HL-60/S4 treated with retinoic acid at 250 ng/mL for 4 days and 3 days (cell line): ENCODE measurements around the gene COPE.
"Not testable (repeated sequence)": the region's sequence is repeated elsewhere in the genome, so short reads cannot be mapped to it uniquely, and the experiment has no call there.

Experiments
- in situ Hi-C: fragments of 300-500 bp; cut with MboI; formaldehyde crosslinking; loops from 2 replicates; pipeline ENCODE4 v1.7.0; 2022; ENCODE audit warnings: low sequenced_read_pairs

The COPE gene

DNA sequence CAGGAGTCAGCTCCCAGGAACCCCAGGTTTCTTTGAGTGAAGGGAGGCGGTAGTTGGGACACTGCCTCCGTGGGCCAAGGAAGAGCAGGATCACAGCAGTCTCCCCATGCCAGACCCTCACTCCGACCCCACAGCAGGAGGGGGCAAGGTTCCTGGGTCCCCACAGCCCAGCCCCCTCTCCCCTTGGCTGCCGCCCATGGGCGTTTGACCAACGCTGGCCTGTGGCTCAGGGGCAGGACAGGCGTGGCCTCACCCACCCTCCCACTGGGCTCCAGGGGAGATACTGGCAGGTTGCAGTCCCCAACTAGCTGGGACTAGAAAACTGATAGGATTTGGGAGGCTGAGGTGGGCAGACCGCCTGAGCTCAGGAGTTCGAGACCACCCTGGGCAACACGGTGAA lies 9.2 kb downstream of the COPE start:
- in situ Hi-C loops: no loop called here

DNA sequence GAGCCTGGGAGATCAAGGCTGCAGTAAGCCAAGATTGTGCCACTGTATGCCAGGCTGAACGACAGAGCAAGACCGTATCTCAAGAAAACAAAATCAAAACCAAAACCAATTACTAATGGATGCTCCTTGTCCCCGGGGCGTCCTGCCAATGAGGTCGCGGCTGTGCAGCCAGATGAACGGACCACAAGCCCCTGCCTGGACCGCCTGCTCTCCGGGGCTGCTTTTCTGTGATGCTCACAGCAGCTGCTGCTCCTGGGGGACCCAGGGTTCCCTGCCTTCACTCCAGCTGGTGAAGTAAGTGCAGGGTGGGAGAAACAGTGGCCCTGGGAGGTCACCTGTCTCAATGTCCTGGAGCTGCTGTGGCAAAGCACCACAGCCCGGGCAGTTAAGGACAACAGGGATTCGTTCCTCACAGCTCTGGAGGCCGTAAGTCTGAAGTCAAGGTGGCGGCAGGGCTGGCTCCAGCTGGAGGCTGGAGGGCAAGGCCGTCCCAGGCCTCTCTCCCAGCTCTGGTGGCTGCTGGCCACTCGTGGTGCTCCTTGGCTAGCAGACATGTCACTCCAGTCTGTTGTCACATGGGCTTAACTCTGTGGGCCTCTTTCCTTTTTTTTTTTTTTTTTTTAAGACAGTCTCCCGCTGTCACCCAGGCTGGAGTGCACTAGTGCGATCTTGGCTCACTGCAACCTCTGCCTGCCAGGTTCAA lies 10.1 kb downstream of the COPE start:
- in situ Hi-C loops: no loop called here

DNA sequence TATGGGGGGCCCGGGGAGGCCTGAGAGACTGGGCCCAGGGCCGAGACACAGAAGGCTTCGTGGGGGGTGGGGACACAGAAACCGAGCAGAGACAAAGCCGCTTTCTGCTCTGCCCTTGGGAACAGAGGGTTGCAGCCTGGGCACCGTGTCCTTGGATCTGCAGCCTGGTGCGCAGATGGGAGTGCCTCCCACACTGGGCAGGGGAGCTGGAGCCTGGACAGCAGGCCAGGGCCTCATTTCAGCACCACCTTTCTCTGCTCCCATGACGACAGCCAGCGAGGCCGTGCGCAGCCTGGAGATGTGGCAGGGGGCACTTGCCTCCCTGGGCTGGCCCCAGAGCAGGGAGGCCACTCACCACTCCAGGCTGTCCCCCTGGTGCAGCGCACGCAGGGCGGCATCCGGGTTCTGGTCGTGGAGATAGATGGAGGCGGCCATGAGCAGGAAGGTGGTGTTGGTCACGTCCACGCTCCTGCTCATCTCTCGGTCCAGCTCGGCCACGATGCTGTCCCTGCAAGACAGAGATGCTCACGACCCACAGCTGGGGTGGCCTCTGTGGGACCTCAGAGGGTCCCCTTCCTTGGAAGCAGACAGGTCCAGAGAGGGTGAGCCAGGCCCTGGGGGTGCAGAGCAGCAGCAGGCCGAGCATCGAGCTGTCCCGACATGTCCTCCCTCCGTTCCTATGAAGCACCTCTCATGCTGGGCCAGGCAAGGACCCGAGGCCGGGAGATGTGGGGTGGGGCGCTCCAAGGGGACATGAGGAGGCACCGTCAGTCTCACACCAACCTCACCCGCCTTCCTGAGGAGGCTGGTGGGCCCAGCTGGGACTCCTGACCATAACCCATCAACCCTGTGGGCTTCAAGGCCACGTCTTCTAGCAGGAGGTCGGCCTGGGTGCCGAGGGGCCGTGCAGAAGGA lies 12.3 kb downstream of the COPE start:
- in situ Hi-C loops: no loop called here

DNA sequence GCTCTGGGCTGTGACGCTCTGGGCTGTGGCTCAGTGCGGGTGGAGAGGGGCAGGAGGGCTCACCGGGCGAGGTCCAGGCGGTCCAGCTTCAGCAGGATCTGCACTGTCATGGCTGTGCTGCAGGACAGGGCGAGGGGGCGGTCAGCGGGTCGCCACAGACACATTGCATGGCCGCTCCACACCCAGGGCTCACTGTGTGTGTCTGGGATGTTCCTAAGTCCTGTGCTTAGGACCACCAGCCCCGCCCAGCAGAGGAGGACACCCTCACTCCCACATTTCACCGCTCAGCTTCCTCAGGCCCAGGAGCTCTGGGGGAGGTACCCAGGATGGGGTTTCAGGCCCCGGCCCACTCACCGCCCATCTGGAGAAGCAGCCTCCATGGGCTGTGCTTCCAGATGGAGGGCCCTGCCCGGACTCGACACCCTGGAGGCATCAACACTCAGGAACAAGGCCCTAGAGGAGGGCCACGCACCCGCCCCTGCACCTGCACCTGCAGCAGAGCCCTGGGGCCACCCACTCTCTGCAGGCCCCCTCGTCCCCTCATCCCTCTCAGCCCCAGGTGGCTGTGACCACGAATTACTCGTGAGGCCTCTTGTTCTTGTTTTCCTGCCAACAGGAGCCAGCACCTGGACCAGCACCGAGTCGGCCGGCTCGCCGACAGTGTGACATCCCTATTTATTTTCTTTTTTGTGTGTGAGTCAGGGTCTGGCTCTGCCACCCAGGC lies 13.5 kb downstream of the COPE start:
- in situ Hi-C loops: no loop called here

DNA sequence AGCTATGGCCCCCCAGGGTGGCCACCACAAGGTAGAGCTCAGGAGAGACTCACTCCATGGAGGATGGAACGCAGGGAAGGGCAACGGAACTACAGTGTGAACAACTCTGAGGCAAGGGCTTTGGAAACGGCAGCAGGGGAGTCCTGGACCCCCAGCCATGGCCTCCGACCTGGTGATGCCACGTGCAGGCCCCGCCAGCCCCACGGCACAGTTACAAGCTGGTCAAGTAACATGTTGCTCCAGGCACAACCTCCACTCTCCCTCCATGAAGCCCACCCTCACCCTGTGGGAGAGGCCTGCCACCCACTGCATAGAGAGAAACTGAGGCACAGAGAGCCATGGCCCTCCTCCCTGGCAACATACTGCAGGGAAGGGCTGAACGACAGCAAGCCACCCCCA lies 14.1 kb downstream of the COPE start:
- in situ Hi-C loops: no loop called here

DNA sequence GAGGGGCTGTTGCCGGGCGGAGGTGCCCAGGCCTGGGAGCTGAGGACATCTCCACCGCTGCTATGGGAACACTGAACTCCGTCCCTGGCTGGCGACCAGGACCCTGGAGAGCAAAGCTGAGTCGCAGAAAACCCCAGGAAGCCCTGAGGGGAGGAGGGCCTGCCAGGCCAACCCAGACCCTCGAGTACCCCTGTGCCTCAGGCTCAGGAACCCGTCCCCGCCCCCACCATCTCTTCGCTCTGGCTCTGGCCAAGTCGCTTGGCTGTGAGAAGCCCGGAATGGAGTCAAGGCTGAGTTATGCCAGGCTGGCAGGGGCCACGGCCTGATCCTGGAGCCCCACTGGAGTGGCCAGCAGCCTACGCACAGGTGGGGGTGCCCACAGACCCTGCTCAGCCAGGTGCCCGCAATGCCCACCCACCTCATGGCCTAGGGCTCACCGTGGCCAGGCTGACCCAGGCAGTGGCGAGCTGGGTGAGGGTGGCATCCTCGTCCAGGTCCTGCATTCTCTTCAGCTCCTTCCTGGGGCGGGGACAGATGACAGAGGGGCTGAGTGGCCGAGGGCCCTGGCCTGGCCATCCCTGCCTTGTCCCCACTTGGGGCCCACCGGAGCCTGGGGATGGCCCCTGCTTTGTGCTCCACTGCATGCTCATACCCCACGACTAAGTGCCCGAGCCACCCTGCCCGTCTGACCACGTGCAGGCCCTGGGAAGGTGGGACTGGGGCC lies 14.7 kb downstream of the COPE start:
- in situ Hi-C loops: no loop called here

DNA sequence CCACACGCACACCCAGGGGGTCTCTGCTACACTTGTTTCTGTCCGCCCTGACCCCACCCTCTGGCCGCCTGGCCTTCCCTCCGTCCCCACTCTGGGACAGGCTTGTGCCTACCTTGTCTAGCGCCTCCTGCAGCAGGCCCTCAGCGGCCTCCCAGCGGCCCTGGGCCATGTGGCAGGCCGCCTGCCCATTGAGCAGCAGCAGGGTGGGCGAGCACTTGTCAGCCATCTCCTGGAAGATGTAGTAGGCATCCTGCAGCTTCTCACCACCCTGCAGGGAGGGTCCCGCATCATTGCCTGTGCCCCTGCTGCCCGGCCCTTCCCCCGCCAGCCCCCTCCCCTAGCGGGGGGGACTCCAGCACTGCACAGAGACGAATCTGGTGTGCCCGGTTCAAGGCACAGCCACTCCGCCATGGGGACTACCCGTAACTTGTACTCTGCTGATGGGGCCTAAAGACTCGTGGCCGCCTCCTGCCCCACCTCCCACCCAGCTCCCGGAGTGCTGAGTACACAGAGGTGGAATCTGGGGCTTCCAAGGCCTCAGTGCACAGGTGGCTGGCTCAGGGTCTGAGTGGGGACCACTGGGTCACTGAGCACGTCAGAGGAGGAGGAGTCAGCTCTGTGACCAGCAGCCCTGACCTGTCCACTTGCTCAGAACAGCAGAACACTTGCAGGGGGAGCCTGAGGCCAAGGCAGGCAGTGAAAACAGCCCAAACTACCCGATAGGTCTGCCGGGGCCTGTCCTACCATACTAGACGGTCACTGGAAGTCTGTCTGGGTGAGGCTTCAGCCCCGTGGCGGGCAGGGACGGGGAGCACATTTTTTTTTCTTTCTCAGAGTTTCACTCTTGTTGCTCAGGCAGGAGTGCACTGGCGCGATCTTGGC lies 15.8 kb downstream of the COPE start:
- in situ Hi-C loops: no loop called here

DNA sequence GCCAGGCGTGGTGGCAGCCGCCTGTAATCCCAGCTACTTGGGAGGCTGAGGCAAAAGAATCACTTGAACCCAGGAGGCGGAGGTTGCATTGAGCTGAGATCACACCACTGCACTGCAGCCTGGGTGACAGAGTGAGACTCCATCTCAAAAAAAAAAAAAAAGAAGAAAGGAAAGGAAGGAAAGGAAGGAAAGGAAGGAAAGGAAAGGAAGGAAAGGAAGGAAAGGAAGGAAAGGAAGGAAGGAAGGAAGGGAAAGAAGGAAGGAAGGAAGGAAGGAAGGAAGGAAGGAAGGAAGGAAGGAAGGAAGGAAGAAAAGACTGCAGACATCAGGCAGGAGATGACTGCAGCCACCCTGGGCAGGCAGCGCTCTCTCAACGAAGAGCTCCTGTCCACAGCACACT lies 16.7 kb downstream of the COPE start:
- in situ Hi-C loops: not testable (repeated sequence)

DNA sequence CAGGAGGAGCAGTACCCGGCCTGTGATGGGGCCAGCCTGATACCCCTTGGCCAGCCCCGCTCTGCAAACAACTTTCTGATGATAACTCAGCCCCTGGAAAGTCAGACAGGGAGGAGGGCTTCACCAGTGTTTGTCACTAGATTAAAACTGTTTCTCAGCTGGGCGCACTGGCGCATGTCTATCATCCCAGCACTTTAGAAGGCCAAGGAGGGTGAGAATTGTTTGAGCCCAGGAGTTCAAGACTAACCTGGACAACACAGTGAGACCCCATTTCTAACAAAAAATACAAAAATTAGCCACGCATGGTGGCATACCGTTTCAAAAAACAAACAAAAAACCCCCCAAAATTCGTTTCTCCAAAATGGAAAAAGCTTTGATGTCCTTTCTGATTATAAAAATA lies 17.7 kb downstream of the COPE start:
- in situ Hi-C loops: no loop called here

DNA sequence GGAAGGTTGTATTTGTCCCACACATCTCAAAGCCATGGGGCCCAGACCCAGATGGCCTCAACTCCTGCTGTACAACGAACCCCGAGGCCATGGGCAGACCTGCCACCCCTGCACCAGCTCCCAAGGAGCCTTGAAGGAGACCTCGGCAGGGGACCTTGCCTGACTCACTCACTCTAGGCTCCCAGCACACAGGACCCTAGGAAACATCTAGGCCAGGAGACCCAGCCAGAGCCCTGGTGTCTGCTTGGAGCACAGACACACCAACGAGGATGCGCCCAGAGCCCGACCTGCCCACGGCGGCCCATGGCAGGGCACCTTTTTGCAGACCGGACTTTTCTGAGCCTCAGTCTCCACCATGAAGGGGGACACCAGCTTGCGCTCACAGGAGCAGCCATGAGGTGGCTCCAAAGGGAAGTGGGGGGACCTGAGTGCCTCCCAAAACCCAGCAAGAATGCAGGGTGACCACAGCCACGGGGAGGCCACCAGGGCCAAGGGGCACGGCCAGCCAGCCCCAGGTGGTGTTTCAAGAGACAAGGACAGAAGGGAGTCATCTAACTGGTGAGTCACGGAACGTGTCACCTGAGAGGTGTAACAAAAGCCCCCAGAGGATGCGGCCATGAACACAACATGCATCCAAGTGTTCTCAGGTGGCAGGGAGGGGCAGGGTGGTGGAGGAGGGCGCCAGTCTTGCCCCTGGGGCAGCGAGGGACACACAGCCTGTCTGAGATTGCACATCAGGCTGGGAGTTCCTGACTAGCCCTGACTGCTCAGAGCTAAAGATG lies 18.3 kb downstream of the COPE start:
- in situ Hi-C loops: no loop called here

DNA sequence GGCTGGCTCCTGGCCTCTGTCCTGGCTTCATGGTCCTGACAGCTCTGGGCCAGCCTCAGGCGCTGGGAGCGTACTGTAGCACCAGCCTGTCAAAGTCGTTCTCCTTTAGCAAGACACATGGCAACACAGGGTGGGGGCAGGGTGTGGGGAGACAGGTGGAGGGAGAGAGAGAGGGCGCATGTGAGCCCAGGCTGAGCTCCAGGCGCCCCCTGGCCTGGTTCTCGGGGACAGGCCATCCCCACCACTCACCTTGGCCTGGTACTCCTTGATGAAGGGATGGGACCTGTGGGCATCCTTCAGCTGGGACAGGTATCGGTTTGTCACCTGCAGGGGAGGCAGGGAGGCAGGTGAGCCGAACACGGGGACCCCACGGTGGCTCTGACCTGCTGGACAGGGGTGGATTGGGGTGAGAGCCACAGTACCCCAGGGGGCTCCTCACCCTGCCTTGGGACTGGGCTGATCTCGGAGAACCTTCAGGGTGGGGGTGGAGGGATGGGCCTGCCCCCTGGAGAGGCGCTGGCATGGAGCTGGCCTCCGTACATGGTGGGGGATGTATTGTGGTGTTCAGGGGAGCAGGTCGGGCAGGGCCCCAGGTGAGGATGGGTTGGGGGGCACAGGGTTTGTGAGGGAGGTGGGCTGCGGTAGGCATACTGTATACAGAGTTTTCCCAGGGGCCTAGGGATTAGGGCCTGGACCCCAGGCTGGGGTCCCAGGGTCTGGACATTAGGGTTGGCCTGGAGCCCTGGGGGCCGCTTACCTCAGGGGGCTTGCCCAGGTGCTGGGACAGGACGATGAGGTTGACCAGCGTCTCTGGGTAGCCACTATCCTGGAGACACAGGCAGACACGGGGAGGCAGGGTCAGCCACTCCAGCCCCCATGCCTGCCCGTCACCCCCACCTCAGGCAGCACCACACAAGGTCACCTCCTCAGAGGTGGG lies 19.3 kb downstream of the COPE start:
- in situ Hi-C loops: no loop called here

DNA sequence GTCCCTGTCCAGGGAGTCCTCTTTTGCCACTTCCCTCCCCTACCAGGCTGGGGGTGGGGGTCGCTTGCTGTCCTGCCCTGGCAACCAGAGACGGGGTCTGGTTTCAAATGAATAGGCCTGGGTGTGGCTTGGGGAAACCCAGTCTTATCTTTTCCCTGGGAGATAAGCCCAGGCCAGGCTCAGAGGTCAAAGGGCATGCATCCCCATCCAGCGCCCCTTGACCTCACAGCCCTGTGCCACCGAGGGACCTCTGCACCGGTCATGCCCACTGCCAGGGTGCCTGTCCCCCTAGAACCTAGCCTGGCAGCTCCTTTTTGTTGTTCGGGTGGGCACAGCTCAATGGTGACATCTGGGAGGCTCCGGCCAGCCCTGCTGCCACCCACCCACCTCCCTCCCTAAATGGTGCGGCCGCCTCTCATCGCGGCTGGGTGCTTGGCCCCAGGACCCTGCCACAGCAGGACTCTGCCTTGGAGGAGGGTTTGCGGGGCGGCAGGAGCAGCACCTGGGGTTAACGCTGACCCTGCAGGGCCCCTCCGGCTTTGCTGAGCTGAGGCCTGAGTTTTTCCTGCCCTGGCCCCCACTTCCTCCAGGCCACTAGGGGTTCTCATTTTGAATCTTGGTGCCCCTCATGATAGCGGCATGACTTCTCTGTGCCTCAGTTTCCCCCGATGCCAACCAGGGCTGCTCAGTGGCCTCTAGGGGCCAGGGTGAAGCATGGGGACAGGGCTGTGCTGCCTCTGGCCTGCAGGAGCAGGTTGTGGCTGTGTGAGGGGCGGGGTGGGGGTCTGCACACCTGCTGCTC lies 20.4 kb downstream of the COPE start:
- in situ Hi-C loops: no loop called here

DNA sequence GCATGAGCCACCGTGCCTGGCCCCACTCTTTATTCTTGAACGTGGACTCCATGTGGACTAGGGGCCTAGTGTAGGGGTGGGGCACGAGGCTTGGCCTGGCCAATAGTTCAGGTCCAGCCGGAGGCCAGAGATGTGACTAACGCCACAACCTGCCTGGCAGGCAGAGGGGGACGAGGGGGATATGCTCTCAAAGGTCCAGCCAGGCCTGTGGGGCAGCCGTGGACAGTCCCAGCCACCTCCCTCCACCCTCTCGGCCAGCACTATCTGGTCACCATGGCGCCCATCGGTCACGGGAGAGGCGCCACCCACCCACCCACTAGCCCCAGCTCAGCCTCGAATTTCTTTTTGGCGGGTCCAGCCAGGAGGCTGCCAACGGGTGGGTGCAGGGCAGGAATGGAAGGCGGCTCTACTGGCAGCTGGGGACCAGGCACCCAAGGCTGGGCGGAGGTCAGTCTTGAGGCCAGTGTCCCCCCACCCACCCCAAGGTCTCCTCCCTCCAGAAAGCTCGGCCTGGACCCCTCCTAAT lies 21.0 kb downstream of the COPE start:
- in situ Hi-C loops: no loop called here

DNA sequence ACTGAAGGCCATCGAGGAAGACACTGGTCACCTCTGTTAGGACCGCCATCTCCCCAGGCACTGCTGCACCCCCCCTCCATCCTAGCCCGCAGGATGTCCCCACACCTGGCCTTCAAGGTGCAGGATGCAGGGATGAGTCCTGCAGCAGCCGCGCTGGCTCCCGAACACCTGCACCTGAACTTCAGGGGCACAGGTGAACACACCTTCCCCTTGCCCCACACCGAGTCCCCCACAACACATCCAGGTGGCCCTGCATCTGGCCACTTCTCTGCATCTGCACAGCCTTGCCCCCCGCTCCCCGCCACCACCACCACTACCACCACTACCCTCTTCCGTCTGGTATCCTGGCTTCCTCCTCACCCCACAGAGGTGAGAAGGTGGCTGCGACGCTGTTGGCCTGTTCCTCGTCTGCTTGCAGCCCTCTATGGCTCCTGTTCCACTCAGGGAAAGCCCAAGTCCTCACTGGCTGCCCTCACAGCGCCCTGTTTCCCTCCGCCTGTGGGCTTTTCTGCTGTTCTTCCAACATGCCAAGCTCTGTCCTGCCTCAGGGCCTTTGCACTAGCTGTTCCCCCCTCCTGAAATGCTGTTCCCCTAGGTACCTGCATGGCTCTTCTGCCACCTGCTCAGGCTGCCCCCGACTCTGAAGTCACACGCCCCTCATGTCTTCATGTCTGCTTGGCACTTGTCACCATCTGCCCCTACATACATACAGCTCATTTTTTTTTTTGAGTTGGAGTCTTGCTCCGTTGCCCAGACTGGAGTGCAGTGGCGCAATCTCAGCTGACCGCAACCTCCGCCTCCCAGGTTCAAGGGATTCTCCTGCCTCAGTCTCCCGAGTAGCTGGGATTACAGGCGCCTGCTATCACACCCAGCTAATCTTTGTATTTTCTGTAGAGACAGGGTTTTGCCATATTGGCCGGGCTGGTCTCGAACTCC lies 21.8 kb downstream of the COPE start:
- in situ Hi-C loops: no loop called here

DNA sequence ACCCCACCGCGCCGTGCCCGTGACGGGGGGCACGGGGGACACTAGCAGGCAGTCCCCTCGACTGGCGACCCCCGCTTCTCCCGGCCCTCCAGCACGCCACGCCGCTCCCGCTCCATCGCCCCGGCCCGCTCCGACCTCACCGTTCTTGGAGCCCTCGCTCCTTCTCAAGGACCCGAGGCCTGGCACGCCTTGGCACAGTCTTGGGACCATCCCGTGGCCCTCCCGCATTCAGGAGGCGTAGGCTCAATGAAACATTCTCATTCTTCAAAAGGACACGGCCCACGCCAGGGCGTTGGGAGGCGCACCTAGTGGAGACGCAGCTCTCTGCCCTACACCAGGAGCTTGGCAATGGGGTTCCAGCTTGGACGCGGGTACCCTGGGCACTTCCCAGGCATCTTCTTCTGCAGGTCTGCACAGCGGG lies 22.8 kb downstream of the COPE start:
- in situ Hi-C loops: no loop called here

DNA sequence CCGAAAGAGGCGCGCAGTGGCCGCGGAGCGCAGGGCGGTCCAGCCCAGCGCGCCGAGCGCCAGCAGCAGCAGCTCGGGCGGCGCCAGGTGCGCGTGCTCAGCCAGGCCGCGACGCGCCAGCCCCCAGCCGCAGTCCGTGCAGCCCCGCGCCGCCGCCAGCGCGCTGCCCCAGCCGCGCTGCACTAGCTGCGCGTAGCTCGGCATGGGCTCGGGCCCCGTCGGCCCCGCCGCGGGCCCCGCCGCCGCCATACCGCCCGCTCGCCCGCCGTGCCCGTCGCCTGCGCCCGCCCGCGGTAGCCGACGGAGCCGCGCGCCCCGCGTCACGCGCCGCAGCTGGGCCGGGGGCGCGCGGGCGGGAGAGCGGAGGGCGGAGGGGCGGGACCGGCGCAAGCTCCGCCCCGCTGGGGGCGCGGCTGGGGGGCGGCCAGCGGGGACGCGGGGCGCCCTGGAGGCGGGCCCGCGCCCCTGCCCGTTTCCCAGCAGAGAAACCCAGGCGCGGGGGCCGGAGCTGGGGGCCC lies 23.3 kb downstream of the COPE start, which contains the start of gene CERS1:
CERS1 (minus strand) TSS at position 335 of the 518 bp plus-strand sequence; CDS start at position 249, 86 bp downstream.
- in situ Hi-C loops: no loop called here
